H9 (cell line): ENCODE measurements around the gene HCN2. TPM values are rescaled to one million over a fixed set of nuclear protein-coding genes. Genes with fewer than 3 reads are reported as not detected.

ENCODE experiments used
- DNase-seq: peaks from one replicate; pipeline ENCODE4 v3.0.0-alpha.2; 2017
- H2AFZ ChIP-seq: one replicate; pipeline ENCODE4 v1.6.1; 2013; ENCODE audit warnings: mild to moderate bottlenecking, low read length, control low read depth, moderate library complexity
- H2AK5ac ChIP-seq: 2 replicates; pipeline ENCODE4 v1.6.1; 2013; ENCODE audit warnings: low read length, control low read depth, mixed read lengths; ENCODE audit not compliant: insufficient read length
- H2BK120ac ChIP-seq: one replicate; pipeline ENCODE4 v1.6.1; 2013; ENCODE audit warnings: low read depth, mild to moderate bottlenecking, low read length, control low read depth, inconsistent platforms; ENCODE audit not compliant: poor library complexity, severe bottlenecking
- H2BK12ac ChIP-seq: 2 replicates; pipeline ENCODE4 v1.6.1; 2013; ENCODE audit warnings: low read length, control low read depth, mixed read lengths, low read depth; ENCODE audit not compliant: insufficient read length
- H2BK15ac ChIP-seq: 2 replicates; pipeline ENCODE4 v1.6.1; 2013; ENCODE audit warnings: low read depth, low read length, control low read depth
- H2BK20ac ChIP-seq: one replicate; pipeline ENCODE4 v1.6.1; 2013; ENCODE audit warnings: low read depth, mild to moderate bottlenecking, low read length, control low read depth, inconsistent platforms; ENCODE audit not compliant: poor library complexity, severe bottlenecking
- H2BK5ac ChIP-seq: 2 replicates; pipeline ENCODE4 v1.6.1; 2013; ENCODE audit warnings: low read length, control low read depth, mixed read lengths; ENCODE audit not compliant: insufficient read length
- H3K14ac ChIP-seq: 2 replicates; pipeline ENCODE4 v1.6.1; 2013; ENCODE audit warnings: low read length, control low read depth; ENCODE audit not compliant: insufficient read depth
- H3K18ac ChIP-seq: 2 replicates; pipeline ENCODE4 v1.6.1; 2013; ENCODE audit warnings: low read depth, mild to moderate bottlenecking, mixed read lengths, low read length, control low read depth; ENCODE audit not compliant: insufficient read length
- H3K23ac ChIP-seq: 2 replicates; pipeline ENCODE4 v1.6.1; 2013; ENCODE audit warnings: low read length, control low read depth, mixed read lengths, low read depth; ENCODE audit not compliant: insufficient read length
- H3K23me2 ChIP-seq: 2 replicates; pipeline ENCODE4 v1.6.1; 2013; ENCODE audit warnings: low read depth, mild to moderate bottlenecking, mixed read lengths, low read length, control low read depth; ENCODE audit not compliant: insufficient read length, poor library complexity, severe bottlenecking
- H3K27ac ChIP-seq: 2 replicates; pipeline ENCODE4 v1.5.1; 2013; ENCODE audit warnings: low read length, control low read depth, mixed read lengths, low read depth; ENCODE audit not compliant: insufficient read length
- H3K27me3 ChIP-seq: 2 replicates; pipeline ENCODE4 v1.6.1; 2013; ENCODE audit warnings: low read length, control low read depth, inconsistent platforms; ENCODE audit not compliant: insufficient read depth
- H3K4ac ChIP-seq: 2 replicates; pipeline ENCODE4 v1.6.1; 2013; ENCODE audit warnings: low read depth, mild to moderate bottlenecking, control low read depth, inconsistent platforms, low read length, moderate library complexity
- H3K4me1 ChIP-seq: 2 replicates; pipeline ENCODE4 v1.6.1; 2013; ENCODE audit warnings: low read length, control low read depth, inconsistent platforms; ENCODE audit not compliant: insufficient read depth
- H3K4me2 ChIP-seq: 2 replicates; pipeline ENCODE4 v1.6.1; 2013; ENCODE audit warnings: low read length, control low read depth, mixed read lengths; ENCODE audit not compliant: insufficient read length, insufficient read depth
- H3K56ac ChIP-seq: 2 replicates; pipeline ENCODE4 v1.6.1; 2013; ENCODE audit warnings: low read depth, mild to moderate bottlenecking, mixed read lengths, low read length, control low read depth; ENCODE audit not compliant: insufficient read length
- H3K79me1 ChIP-seq: 2 replicates; pipeline ENCODE4 v1.6.1; 2013; ENCODE audit warnings: low read depth, mild to moderate bottlenecking, moderate library complexity, low read length, control low read depth, inconsistent platforms; ENCODE audit not compliant: insufficient read depth, poor library complexity, severe bottlenecking
- H3K79me2 ChIP-seq: 2 replicates; pipeline ENCODE4 v1.6.1; 2013; ENCODE audit warnings: low read length, control low read depth, inconsistent platforms; ENCODE audit not compliant: insufficient read depth
- H3K9ac ChIP-seq: 2 replicates; pipeline ENCODE4 v1.6.1; 2013; ENCODE audit warnings: low read length, control low read depth, mixed read lengths; ENCODE audit not compliant: insufficient read length; ENCODE audit errors: extremely low read depth
- H3K9me3 ChIP-seq: one replicate; pipeline ENCODE4 v1.6.1; 2013; ENCODE audit warnings: low read depth, low read length, inconsistent platforms; ENCODE audit not compliant: control insufficient read depth
- H3T11ph ChIP-seq: one replicate; pipeline ENCODE4 v1.6.1; 2013; ENCODE audit warnings: mild to moderate bottlenecking, low read length, control low read depth, inconsistent platforms
- H4K20me1 ChIP-seq: one replicate; pipeline ENCODE4 v1.6.1; 2013; ENCODE audit not compliant: control insufficient read depth, insufficient read length, insufficient read depth
- H4K5ac ChIP-seq: 2 replicates; pipeline ENCODE4 v1.6.1; 2013; ENCODE audit warnings: low read depth, mild to moderate bottlenecking, mixed read lengths, low read length, control low read depth; ENCODE audit not compliant: insufficient read length
- H4K8ac ChIP-seq: replicated peaks from 2 replicates; pipeline ENCODE4 v1.6.1; 2013; ENCODE audit warnings: low read length, control low read depth, mixed read lengths, low read depth; ENCODE audit not compliant: insufficient read length
- H4K91ac ChIP-seq: 2 replicates; pipeline ENCODE4 v1.6.1; 2013; ENCODE audit warnings: low read depth, mild to moderate bottlenecking, moderate library complexity, mixed read lengths, low read length, control low read depth; ENCODE audit not compliant: insufficient read length
- H3K27ac Mint-ChIP-seq, 3 experiments: 2 replicates in 2 of 3; 3 replicates in 1 of 3; pipeline ENCODE4 v1.8.0; 2020 to 2021; ENCODE audit warnings: mixed read lengths in 3 of 3, mild to moderate bottlenecking in 1 of 3, moderate library complexity in 1 of 3
- H3K27me3 Mint-ChIP-seq: 2 replicates; pipeline ENCODE4 v1.8.0; 2021; ENCODE audit warnings: low read depth, mild to moderate bottlenecking, moderate library complexity, mixed read lengths
- H3K36me3 Mint-ChIP-seq, 3 experiments: 2 replicates in 2 of 3; 3 replicates in 1 of 3; pipeline ENCODE4 v1.8.0; 2020 to 2021; ENCODE audit warnings: low read depth in 3 of 3, mixed read lengths in 3 of 3; ENCODE audit not compliant: insufficient read depth in 1 of 3
- H3K4me1 Mint-ChIP-seq, 2 experiments: 2 replicates each; pipeline ENCODE4 v1.8.0; 2020; ENCODE audit warnings: mixed read lengths in 2 of 2
- H3K4me3 Mint-ChIP-seq, 2 experiments: 2 replicates in 1 of 2; 3 replicates in 1 of 2; pipeline ENCODE4 v1.8.0; 2020 to 2021; ENCODE audit warnings: mild to moderate bottlenecking in 2 of 2, mixed read lengths in 2 of 2, moderate library complexity in 1 of 2
- H3K9me3 Mint-ChIP-seq, 2 experiments: 2 replicates in 1 of 2; 3 replicates in 1 of 2; pipeline ENCODE4 v1.8.0; 2020; ENCODE audit warnings: mild to moderate bottlenecking in 2 of 2, mixed read lengths in 2 of 2, moderate library complexity in 1 of 2
- WGBS: extraction: QIAGEN DNeasy Blood & Tissue Kit; methylation state at CpG from one replicate; pipeline ENCODE4 v1.1.7; 2013; ENCODE audit warnings: missing lambda C conversion rate, low lambda C conversion rate, mixed read lengths; ENCODE audit not compliant: insufficient read length; ENCODE audit errors: extremely low coverage; 5-methylcytosine and 5-hydroxymethylcytosine counted together
- total RNA-seq: library from RNA; stranded (reverse); gene quantifications from 2 replicates; pipeline ENCODE4 v1.2.1, GENCODE V29; 2021
- TF ChIP-seq, protein P1 (sequence below): fragments of 200-600 bp; sonication (generic); conservative IDR thresholded peaks from 3 replicates; pipeline ENCODE4 v1.8.0; 2021; ENCODE audit warnings: antibody characterized with exemption, mild to moderate bottlenecking

Gene HCN2
- total RNA-seq, 1 experiment from 2014 or later = 3.7 TPM

DNA sequence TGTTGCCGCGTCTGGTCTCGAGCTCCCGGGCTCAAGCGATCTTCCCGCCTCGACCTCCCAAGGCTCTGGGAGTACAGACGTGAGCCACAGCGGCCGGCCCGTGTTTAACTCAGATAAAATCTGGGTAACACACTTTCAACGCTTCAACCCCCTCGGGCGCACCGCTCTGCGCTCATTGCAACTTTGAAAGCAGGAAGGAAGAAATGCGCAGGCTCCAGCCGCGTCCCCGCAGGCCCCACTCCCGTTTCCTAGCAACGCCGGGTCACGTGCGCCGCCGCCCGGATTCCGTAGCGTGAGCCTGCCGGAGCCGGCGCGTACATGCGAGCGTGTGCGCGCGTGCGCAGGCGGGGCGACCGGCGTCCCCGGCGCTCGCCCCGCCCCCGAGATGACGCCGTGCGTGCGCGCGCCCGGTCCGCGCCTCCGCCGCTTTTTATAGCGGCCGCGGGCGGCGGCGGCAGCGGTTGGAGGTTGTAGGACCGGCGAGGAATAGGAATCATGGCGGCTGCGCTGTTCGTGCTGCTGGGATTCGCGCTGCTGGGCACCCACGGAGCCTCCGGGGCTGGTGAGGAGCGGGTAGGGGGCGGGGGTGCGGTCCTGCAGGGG lies 17.4 kb upstream of the HCN2 start, which contains the start of gene BSG:
TSS of gene BSG (plus strand) at position 457 of the 603 bp plus-strand sequence. CDS start at position 496, 39 bp downstream.
- no peak within 1 kb of the TSS for H2BK20ac ChIP-seq
- H2BK12ac ChIP-seq = no peak within 1 kb of the TSS
- Mint-ChIP-seq H3K27ac (peak within 1 kb of the TSS; percentile 97 to 98 (median 98); a peak in 6 of 7 replicates), H3K4me1 (peaks cover 24 to 44% of the 10 kb centered on the region in 2 experiments), H3K27me3 (peaks cover 19% of the 10 kb centered on the region), H3K36me3 (peaks cover 11 to 21% (median 17%) of the 10 kb centered on the region in 3 experiments), H3K4me3 (peak within 1 kb of the TSS; percentile 86 to 91), H3K9me3 (peaks cover 13% of the 10 kb centered on the region in 2 experiments)
- peaks cover 40% of the 10 kb centered on the region for H3K79me2 ChIP-seq
- H2BK5ac ChIP-seq = no peak within 1 kb of the TSS
- no peaks in the 10 kb centered on the region for H3K9me3 ChIP-seq
- H4K5ac ChIP-seq = no peak within 1 kb of the TSS
- H3K18ac ChIP-seq = peak within 1 kb of the TSS; percentile 85
- peak within 1 kb of the TSS; percentile 95 for H3K9ac ChIP-seq
- peak within 1 kb of the TSS; percentile 84 for H3K14ac ChIP-seq
- WGBS = no CpG with 5 or more reads among the region's 79 CpGs
- no peak within 1 kb of the TSS for H3K23ac ChIP-seq
- peak within 1 kb of the TSS; percentile 10 for H3K4ac ChIP-seq
- H4K20me1 ChIP-seq = peaks cover 2% of the 10 kb centered on the region
- TF ChIP-seq, protein P1, sequence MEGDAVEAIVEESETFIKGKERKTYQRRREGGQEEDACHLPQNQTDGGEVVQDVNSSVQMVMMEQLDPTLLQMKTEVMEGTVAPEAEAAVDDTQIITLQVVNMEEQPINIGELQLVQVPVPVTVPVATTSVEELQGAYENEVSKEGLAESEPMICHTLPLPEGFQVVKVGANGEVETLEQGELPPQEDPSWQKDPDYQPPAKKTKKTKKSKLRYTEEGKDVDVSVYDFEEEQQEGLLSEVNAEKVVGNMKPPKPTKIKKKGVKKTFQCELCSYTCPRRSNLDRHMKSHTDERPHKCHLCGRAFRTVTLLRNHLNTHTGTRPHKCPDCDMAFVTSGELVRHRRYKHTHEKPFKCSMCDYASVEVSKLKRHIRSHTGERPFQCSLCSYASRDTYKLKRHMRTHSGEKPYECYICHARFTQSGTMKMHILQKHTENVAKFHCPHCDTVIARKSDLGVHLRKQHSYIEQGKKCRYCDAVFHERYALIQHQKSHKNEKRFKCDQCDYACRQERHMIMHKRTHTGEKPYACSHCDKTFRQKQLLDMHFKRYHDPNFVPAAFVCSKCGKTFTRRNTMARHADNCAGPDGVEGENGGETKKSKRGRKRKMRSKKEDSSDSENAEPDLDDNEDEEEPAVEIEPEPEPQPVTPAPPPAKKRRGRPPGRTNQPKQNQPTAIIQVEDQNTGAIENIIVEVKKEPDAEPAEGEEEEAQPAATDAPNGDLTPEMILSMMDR = no peak
- H3K4me1 ChIP-seq = no peaks in the 10 kb centered on the region; the same call in 1 of the 2 replicates
- DNase-seq = peak; percentile 98
- H3K4me2 ChIP-seq = peak within 1 kb of the TSS; percentile 95
- H2BK15ac ChIP-seq = no peak within 1 kb of the TSS
- H3K27me3 ChIP-seq = no peaks in the 10 kb centered on the region
- H2BK120ac ChIP-seq = peak within 1 kb of the TSS; percentile 15
- no peak within 1 kb of the TSS for H2AFZ ChIP-seq
- no peak within 1 kb of the TSS for H4K8ac ChIP-seq
- H4K91ac ChIP-seq = peak within 1 kb of the TSS; percentile 79
- H3T11ph ChIP-seq = no peak within 1 kb of the TSS
- no peak within 1 kb of the TSS for H3K56ac ChIP-seq
- H3K23me2 ChIP-seq = peaks cover 15% of the 10 kb centered on the region
- H3K79me1 ChIP-seq = peaks cover 3% of the 10 kb centered on the region
- H2AK5ac ChIP-seq = no peak within 1 kb of the TSS
- peak within 1 kb of the TSS; percentile 37 for H3K27ac ChIP-seq
